Activated CD8-positive, alpha-beta memory T cell treated with anti-CD3 and anti-CD28 coated beads for 36 hours (primary cell): ENCODE measurements around the gene ADCY5. TPM values are rescaled to one million over a fixed set of nuclear protein-coding genes. Genes with fewer than 3 reads are reported as not detected.

Experiments
- CTCF ChIA-PET: fragments of 350-600 bp; sonication (Branson Sonifier 250); formaldehyde crosslinking; loops from one replicate; lab custom pipeline; 2021; ENCODE audit warnings: antibody characterized with exemption; lab: Charles Lee
- POLR2A ChIA-PET: fragments of 350-600 bp; sonication (Branson Sonifier 250); formaldehyde crosslinking; loops from one replicate; lab custom pipeline; 2021; ENCODE audit warnings: antibody characterized with exemption; lab: Charles Lee
- total RNA-seq, 2 experiments: library from RNA; stranded (reverse); gene quantifications; one replicate each; pipeline ENCODE4 v1.2.3, GENCODE V29; 2021

Gene ADCY5
- total RNA-seq, 2 experiments from 2014 or later: not detected

GRCh38 chr3:123336441-123336851 lies 112.4 kb downstream of the ADCY5 start:
- ChIA-PET POLR2A (no interaction called here), CTCF (no interaction called here)

- ChIA-PET POLR2A (no interaction called here), CTCF (no interaction called here)
These were observed 112.9 kb downstream of the ADCY5 start for GRCh38 chr3:123336001-123336400.

GRCh38 chr3:123335007-123335670 lies 113.8 kb downstream of the ADCY5 start:
- ChIA-PET CTCF (no interaction called here), POLR2A (no interaction called here)

GRCh38 chr3:123334056-123334455 lies 114.8 kb downstream of the ADCY5 start:
- CTCF ChIA-PET: no interaction called here
- POLR2A ChIA-PET: no interaction called here

- CTCF ChIA-PET: no interaction called here
- POLR2A ChIA-PET: no interaction called here
These were observed 115.5 kb downstream of the ADCY5 start for GRCh38 chr3:123333401-123333800.

GRCh38 chr3:123332124-123332641 lies 116.7 kb downstream of the ADCY5 start:
- ChIA-PET POLR2A (no interaction called here), CTCF (interaction anchor here (1.2 kb wide), 1 partner anchor 226 kb away, joined by 3 read pairs; no protein-coding TSS in a partner anchor)

GRCh38 chr3:123331651-123332050 lies 117.2 kb downstream of the ADCY5 start:
- POLR2A ChIA-PET: no interaction called here
- CTCF ChIA-PET: interaction anchor here (1.2 kb wide), 1 partner anchor 227 kb away, joined by 3 read pairs; no protein-coding TSS in a partner anchor

GRCh38 chr3:123331006-123331405 lies 117.9 kb downstream of the ADCY5 start:
- POLR2A ChIA-PET: no interaction called here

GRCh38 chr3:123330441-123330991 lies 118.4 kb downstream of the ADCY5 start:
- POLR2A ChIA-PET: no interaction called here
- CTCF ChIA-PET: no interaction called here

More at GRCh38 chr3:123331006-123331405, 117.9 kb downstream of the ADCY5 start:
- CTCF ChIA-PET: interaction anchor here (1.2 kb wide), 1 partner anchor 228 kb away, joined by 3 read pairs; no protein-coding TSS in a partner anchor

GRCh38 chr3:123329636-123330340 lies 119.1 kb downstream of the ADCY5 start:
- POLR2A ChIA-PET: no interaction called here
- CTCF ChIA-PET: interaction anchor here (0.7 to 1.8 kb wide), 9 partner anchors 7 to 1784 kb away, joined by 3 to 8 read pairs (median 3); partner anchors contain the start of gene POLQ

- ChIA-PET CTCF (interaction anchor here (0.7 to 1.8 kb wide), 9 partner anchors 8 to 1783 kb away, joined by 3 to 8 read pairs (median 3); partner anchors contain the start of gene POLQ), POLR2A (no interaction called here)
These were observed 119.8 kb downstream of the ADCY5 start for GRCh38 chr3:123328851-123329635.

- ChIA-PET POLR2A (no interaction called here), CTCF (interaction anchor here (1.5 to 1.8 kb wide), 2 partner anchors 10 to 231 kb away, joined by 4 to 8 read pairs; no protein-coding TSS in a partner anchor)
These were observed 120.7 kb downstream of the ADCY5 start for GRCh38 chr3:123327956-123328850.

- ChIA-PET POLR2A (no interaction called here), CTCF (no interaction called here)
These were observed 121.4 kb downstream of the ADCY5 start for GRCh38 chr3:123327480-123327879.

- CTCF ChIA-PET: interaction anchor here (1.2 kb wide), 1 partner anchor 11 kb away, joined by 3 read pairs; no protein-coding TSS in a partner anchor
- POLR2A ChIA-PET: no interaction called here
These were observed 122.4 kb downstream of the ADCY5 start for GRCh38 chr3:123326531-123326930.

GRCh38 chr3:123325766-123326256 lies 123.1 kb downstream of the ADCY5 start:
- POLR2A ChIA-PET: no interaction called here
- CTCF ChIA-PET: no interaction called here

GRCh38 chr3:123324880-123325765 lies 123.8 kb downstream of the ADCY5 start:
- ChIA-PET POLR2A (no interaction called here), CTCF (no interaction called here)

GRCh38 chr3:123323781-123324180 lies 125.1 kb downstream of the ADCY5 start:
- ChIA-PET CTCF (no interaction called here), POLR2A (no interaction called here)
